HepG2 (cell line): ENCODE measurements around the gene HK2. TPM values are rescaled to one million over a fixed set of nuclear protein-coding genes. Genes with fewer than 3 reads are reported as not detected.

Experiments used
- AGO1 ChIP-seq: fragments of 200-400 bp; formaldehyde crosslinking; IDR thresholded peaks from 2 replicates; pipeline ENCODE4 v1.6.1; 2017; ENCODE audit warnings: mild to moderate bottlenecking, low read depth, low read length, moderate library complexity; ENCODE audit not compliant: poor library complexity, severe bottlenecking
- ARID3A ChIP-seq: IDR thresholded peaks from 2 replicates; pipeline ENCODE4 v1.6.1; 2012; ENCODE audit warnings: low read depth, low read length, improper control_type of control experiment
- BHLHE40 ChIP-seq: IDR thresholded peaks from 2 replicates; pipeline ENCODE4 v1.6.1; 2011; ENCODE audit warnings: low read length, improper control_type of control experiment
- EHMT2 ChIP-seq: fragments of 200-600 bp; sonication (generic); IDR thresholded peaks from 2 replicates; pipeline ENCODE4 v1.7.0; 2017; ENCODE audit warnings: antibody characterized with exemption, low read depth, low read length, borderline replicate concordance
- ELF3 ChIP-seq: IDR thresholded peaks from 2 replicates; pipeline ENCODE4 v1.6.1; 2016; ENCODE audit warnings: missing genetic modification reagents, missing compliant biosample characterization
- EP300 ChIP-seq, 3 experiments: sonication (generic) in 1 of 3; formaldehyde crosslinking in 1 of 3; IDR thresholded peaks; 2 replicates each; pipeline versions ENCODE4 v1.5.1 to v1.6.1; 2011 to 2020; ENCODE audit warnings: low read depth in 2 of 3, low read length in 2 of 3, borderline replicate concordance in 1 of 3, improper control_type of control experiment in 1 of 3, mild to moderate bottlenecking in 1 of 3, missing genetic modification reagents in 1 of 3, moderate library complexity in 1 of 3
- HDAC2 ChIP-seq: sonication (generic); formaldehyde crosslinking; IDR thresholded peaks from 2 replicates; pipeline ENCODE4 v1.4.0; 2020; ENCODE audit warnings: missing genetic modification reagents
- HMGA1 ChIP-seq: sonication (generic); formaldehyde crosslinking; conservative IDR thresholded peaks from 2 replicates; pipeline ENCODE4 v1.4.0; 2020; ENCODE audit warnings: missing genetic modification reagents
- MED1 ChIP-seq: sonication (generic); formaldehyde crosslinking; IDR thresholded peaks from 2 replicates; pipeline ENCODE4 v1.4.0; 2020; ENCODE audit warnings: missing genetic modification reagents
- PTBP1 ChIP-seq: fragments of 200-400 bp; formaldehyde crosslinking; IDR thresholded peaks from 2 replicates; pipeline ENCODE4 v1.6.1; 2018; ENCODE audit warnings: low read length, low read depth; ENCODE audit not compliant: poor library complexity, severe bottlenecking
- RFXANK ChIP-seq: IDR thresholded peaks from 2 replicates; pipeline ENCODE4 v1.6.1; 2016
- SAFB2 ChIP-seq: sonication (generic); formaldehyde crosslinking; IDR thresholded peaks from 2 replicates; pipeline ENCODE4 v1.5.1; 2020; ENCODE audit warnings: missing genetic modification reagents, low read depth, mild to moderate bottlenecking, borderline replicate concordance
- SOX13 ChIP-seq, 3 experiments: fragments of 450-650 bp in 1 of 3; sonication (generic) in 1 of 3; formaldehyde crosslinking in 1 of 3; IDR thresholded peaks in 2 of 3; conservative IDR thresholded peaks in 1 of 3; 2 replicates each; pipeline versions ENCODE4 v1.5.0 to v1.6.1; 2016 to 2020; ENCODE audit warnings: antibody characterized with exemption in 1 of 3, mild to moderate bottlenecking in 1 of 3, missing compliant biosample characterization in 1 of 3, missing genetic modification reagents in 1 of 3, moderate library complexity in 1 of 3
- SOX5 ChIP-seq: IDR thresholded peaks from 2 replicates; pipeline ENCODE4 v1.6.1; 2016; ENCODE audit warnings: borderline replicate concordance
- SOX6 ChIP-seq, 2 experiments: fragments of 450-650 bp in 1 of 2; sonication (generic) in 1 of 2; formaldehyde crosslinking in 1 of 2; IDR thresholded peaks; 2 replicates each; pipeline versions ENCODE4 v1.4.0 to v1.6.1; 2017 to 2020; ENCODE audit warnings: antibody characterized with exemption in 1 of 2, mild to moderate bottlenecking in 1 of 2, missing genetic modification reagents in 1 of 2
- TEAD3 ChIP-seq: optimal IDR thresholded peaks from 2 replicates; pipeline ENCODE3; 2016; ENCODE audit warnings: borderline replicate concordance
- TRAFD1 ChIP-seq: sonication (generic); formaldehyde crosslinking; IDR thresholded peaks from 2 replicates; pipeline ENCODE4 v1.5.1; 2020; ENCODE audit warnings: missing genetic modification reagents, mild to moderate bottlenecking, borderline replicate concordance
- ZBTB25 ChIP-seq: IDR thresholded peaks from 2 replicates; pipeline ENCODE4 v1.6.1; 2018; ENCODE audit warnings: missing genetic modification reagents
- ZFP91 ChIP-seq: sonication (generic); formaldehyde crosslinking; IDR thresholded peaks from 2 replicates; pipeline ENCODE4 v1.9.0; 2022; ENCODE audit warnings: missing genetic modification reagents, mild to moderate bottlenecking, borderline replicate concordance
- ZFX ChIP-seq: sonication (generic); formaldehyde crosslinking; IDR thresholded peaks from 2 replicates; pipeline ENCODE4 v1.4.0; 2020; ENCODE audit warnings: mild to moderate bottlenecking, low read depth, missing genetic modification reagents, moderate library complexity
- ZNF292 ChIP-seq: sonication (generic); formaldehyde crosslinking; IDR thresholded peaks from 2 replicates; pipeline ENCODE4 v1.8.1; 2022; ENCODE audit warnings: mild to moderate bottlenecking, low read depth, missing genetic modification reagents, borderline replicate concordance
- ZNF550 ChIP-seq: sonication (generic); formaldehyde crosslinking; IDR thresholded peaks from 2 replicates; pipeline ENCODE4 v1.4.0; 2020; ENCODE audit warnings: mild to moderate bottlenecking, missing genetic modification reagents, borderline replicate concordance
- polyA plus RNA-seq, 8 experiments: library from polyadenylated mRNA; depleted of rRNA in 3 of 8; stranded (reverse) in 7 of 8; unstranded in 1 of 8; fragments of >200 nt; fragmentation: Illumina TruSeq in 4 of 8; extraction: Trizol in 4 of 8; gene quantifications; 2 replicates each; pipeline versions ENCODE4 v1.2.1 to v1.2.3, GENCODE V29; 2011 to 2016; ENCODE audit warnings: low read depth in 4 of 8, missing spikeins in 1 of 8, mixed read lengths in 1 of 8; ENCODE audit not compliant: insufficient read depth in 1 of 8
- total RNA-seq, 5 experiments: library from RNA; depleted of rRNA; stranded (reverse); fragments of >200 nt; fragmentation: Illumina TruSeq; extraction: Trizol; gene quantifications; 2 replicates each; pipeline ENCODE4 v1.2.3, GENCODE V29; 2016; ENCODE audit warnings: low read depth in 1 of 5

Gene HK2
- total and polyA plus RNA-seq, 2 of the 13 experiments (the other 11 are each of a cell fraction or from before 2014, with no cell fraction given) = 13.2 to 101 TPM

- TF ChIP-seq TRAFD1 (CRISPR knock-in tag) (no peak), AGO1 (no peak), ZNF550 (CRISPR knock-in tag) (no peak), ZFP91 (CRISPR knock-in tag) (no peak), PTBP1 (no peak), HMGA1 (CRISPR knock-in tag) (no peak), HDAC2 (CRISPR knock-in tag) (peak; percentile 51; the same call in 1 of the 2 replicates), MED1 (peak; percentile 45), SOX6 (IDR thresholded peaks at IDR 0.05) (no peak), SOX6 (CRISPR knock-in tag; IDR thresholded peaks at IDR 0.05) (peak; percentile 94), SAFB2 (no peak), ARID3A (no peak), TEAD3 (CRISPR knock-in tag) (peak; percentile 28), ZFX (CRISPR knock-in tag) (peak; percentile 43; the same call in 1 of the 2 replicates), BHLHE40 (peak; percentile 43; the same call in 1 of the 2 replicates), EHMT2 (no peak), ZBTB25 (CRISPR knock-in tag) (no peak), ELF3 (CRISPR knock-in tag) (0 out of 2 replicates have a peak, but pooled peaks have one; percentile 9), SOX5 (CRISPR knock-in tag) (peak; percentile 99), RFXANK (CRISPR knock-in tag) (no peak), SOX13 (IDR thresholded peaks at IDR 0.05) (peak; percentile 85), SOX13 (CRISPR knock-in tag; conservative IDR thresholded peaks at IDR 0.05 in 1 of 2, IDR thresholded peaks at IDR 0.05 in 1 of 2) (peak in 1 of 2 experiments; percentile 98; a peak in 2 of 4 replicates), ZNF292 (CRISPR knock-in tag) (peak; percentile 35; the same call in 1 of the 2 replicates), EP300 (IDR thresholded peaks at IDR 0.05; ENCODE audit: low read depth in 2 of 2, low read length in 2 of 2) (0 out of 4 replicates have a peak, but pooled peaks of 1 of the 2 experiments have one; percentile 17), EP300 (CRISPR knock-in tag; IDR thresholded peaks at IDR 0.05; ENCODE audit: borderline replicate concordance) (0 out of 2 replicates have a peak, but pooled peaks have one; percentile 11)
These were observed 68.4 kb downstream of the HK2 start (continued) for GRCh38 chr2:74902281-74902860.
